Mucosa of gallbladder (tissue), 1 donor: ENCODE data around the gene CRLF2. TPM values are rescaled to one million over a fixed set of nuclear protein-coding genes. Genes with fewer than 3 reads are reported as not detected.
"Not testable (repeated sequence)": the region's sequence is repeated elsewhere in the genome, so short reads cannot be mapped to it uniquely, and the experiment has no call there.

ENCODE experiments used
- DNase-seq: peaks from one replicate; pipeline ENCODE4 v3.0.0-alpha.2; 2020; ENCODE audit warnings: low spot score
- total RNA-seq: library from RNA; stranded (reverse); gene quantifications from one replicate; pipeline ENCODE4 v1.2.1, GENCODE V29; 2021
- donor health status: DM: no; HTN: no; CAD: no.

CRLF2 gene
- total RNA-seq, 1 donor from 2014 or later: 2.3 TPM

DNA sequence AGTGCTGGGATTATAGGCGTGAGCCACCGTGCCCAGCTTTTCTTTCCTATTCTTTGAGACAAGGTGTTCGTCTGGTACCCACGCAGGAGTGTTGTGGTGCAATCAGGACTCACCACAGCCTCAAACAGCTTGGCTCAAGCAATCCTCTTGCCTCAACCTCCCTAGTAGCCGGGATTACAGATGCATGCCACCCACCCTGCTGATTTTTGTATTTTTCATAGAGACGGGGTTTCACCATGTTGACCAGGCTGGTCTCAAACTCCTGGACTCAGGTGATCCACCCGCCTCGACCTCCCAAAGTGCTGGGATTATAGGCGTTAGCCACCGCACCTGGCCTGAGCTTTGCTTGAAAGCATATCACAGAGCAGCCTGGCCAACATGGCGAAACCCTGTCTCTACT is 1.5 kb upstream of the CRLF2 start:
- no peak for DNase-seq

DNA sequence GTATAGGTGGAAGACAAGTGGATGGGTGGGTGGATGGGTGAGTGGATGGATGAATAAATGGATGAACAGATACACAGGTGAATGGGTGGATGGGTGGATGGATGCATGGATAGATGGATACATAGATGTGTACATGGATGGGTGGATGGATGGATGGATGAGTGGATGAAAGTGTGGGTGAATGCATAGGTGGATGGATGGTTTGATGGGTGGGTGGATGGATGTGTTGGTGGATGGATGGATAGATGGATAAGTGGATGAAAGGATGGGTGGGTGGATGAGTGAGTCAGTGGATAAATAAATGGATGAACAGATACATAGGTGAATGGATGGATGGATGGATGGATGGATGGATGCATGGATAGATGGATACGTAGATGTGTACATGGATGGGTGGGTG is 1.6 kb downstream of the CRLF2 start:
- DNase-seq: no peak

DNA sequence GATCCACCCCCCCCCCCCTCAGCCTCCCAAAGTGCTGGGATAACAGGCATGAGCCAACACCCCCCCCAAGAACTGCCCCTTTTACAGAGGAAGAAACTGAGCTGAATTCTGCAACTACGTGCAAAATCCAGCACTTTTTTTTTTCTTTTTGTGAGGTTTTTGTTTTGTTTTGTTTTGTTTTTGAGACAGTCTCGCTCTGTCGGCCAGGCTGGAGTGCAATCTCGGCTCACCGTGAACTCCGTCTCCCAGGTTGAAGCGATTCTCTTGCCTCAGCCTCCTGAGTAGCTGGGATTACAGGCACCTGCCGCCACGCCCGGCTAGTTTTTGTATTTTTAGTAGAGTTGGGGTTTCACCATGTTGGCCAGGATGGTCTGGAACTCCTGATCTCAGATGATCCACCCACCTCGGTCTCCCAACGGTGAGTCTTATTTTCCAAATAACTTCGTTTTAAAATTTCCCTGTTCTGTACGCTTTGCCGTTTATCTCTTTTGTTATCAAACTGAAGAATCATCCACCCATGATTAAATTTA is 4.9 kb downstream of the CRLF2 start:
- DNase-seq: no peak

DNA sequence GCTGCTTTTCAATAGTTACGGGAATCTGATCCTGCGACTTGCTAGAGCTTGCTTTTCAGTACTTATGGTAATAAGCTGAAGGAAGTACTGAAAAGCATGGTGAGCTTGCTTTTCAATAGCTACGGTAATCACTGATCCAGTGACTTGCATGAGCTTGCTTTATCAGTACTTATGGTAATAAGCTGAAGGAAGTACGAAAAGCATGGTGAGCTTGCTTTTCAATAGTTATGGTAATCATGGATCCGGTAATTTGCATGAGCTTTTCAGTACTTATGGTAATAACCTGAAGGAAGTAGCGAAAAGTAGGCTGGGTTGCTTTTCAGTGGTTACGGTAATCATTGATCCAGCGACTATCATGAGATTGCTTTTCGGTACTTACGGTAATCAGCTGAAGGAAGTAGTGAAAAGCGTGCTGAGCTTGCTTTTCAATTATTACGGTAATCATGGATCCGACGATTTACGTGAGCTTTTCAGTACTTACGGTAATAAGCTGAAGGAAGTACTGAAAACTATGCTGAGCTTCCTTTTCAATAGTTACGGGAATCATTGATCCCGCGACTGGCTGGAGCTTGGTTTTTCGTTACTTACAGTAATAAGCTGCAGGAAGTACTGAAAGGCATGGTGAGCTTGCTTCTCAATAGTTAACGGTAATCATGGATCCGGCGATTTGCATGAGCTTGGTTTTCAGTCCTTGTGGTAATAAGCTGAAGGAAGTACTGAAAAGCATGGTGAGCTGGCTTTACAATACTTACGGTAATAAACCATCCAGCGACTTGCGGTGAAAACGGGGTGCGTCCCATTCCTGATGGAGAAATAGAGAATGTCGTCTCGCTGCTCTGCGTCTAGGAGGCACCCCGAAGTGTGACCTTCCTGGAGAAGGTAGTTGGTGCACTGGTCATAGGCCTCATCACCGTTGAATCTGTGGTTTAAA is 6.5 kb downstream of the CRLF2 start:
- peak; percentile 71 for DNase-seq

DNA sequence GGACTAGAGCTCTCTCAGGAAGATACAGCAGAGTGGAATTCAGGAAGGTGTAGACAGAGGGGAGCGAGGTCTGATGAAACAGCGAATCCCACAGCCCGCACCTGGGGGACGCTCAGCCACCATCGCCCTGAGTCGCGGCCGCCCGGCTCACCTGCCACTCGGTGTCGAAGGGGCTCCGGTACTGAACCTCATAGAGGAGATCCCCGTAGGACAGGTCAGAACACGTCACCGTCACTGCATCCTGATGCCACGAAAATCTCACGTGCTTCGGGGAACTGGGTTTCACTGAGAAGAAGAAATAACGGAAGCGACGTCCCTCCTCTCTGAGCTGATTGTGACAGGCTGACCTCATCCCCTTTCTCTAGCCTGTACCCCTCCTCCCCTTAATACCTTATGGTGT is 10.2 kb downstream of the CRLF2 start:
- DNase-seq: no peak

DNA sequence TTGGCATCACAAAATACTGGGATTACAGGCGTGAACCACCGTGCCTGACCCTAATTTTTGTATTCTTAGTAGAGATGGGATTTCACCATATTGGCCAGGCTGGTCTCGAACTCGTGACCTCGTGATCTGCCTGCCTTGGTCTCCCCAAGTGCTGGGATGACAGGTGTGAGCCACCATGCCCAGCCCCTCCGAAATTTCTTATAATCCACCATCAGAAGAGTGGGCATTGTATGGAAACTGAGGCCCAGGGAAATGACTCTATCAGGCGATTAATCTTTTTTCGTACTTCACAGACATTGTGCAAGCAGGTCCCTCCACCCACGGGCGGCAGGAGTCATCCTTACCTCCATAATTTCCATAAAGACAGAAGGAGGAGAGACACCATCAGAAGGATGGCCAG is 16.0 kb downstream of the CRLF2 start:
- DNase-seq: peak; percentile 5

DNA sequence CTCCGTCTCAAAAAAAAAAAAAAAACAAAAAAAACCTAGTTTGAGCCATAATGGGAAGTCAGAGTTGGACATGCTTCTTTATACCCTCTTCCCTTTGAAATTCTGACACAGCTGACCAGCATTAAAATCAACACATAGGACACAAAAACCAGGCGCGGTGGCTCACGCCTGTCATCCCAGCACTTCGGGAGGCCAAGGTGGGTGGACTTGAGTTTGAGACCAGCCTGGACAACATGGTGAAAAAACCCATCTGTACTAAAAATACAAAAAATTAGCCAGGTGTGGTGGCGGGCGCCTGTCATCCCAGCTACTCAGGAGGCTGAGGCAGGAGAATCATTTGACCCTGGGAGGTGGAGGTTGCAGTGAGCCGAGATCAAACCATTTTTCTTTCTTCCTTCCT is 20.3 kb downstream of the CRLF2 start:
- DNase-seq: not testable (repeated sequence)

DNA sequence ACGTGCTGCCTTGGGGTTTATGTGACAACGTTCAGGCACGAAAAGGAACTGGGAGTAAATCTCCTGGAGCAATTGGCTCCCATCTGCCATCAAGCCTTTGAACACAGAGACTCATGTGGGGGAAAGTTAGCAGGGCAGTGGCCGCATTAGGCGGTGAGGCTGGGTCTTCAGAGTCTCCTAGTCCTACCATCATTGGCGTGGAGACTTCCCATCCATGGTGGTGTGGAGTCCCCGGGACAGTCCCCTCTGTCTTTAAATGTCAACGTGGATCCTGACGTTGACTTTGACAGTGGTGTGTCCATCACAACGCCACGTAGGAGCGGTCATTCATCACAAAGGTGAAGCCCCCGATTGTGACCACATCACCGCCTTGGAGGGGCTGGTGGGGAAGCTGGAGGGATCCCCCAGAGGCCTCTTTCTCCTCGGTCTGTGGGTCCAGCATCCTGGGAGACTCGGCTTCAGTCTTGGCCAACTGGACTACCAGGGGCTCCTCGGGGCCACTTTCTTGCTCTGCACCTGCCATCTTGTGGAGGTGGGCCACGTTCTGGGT is 21.8 kb downstream of the CRLF2 start:
- DNase-seq: no peak

DNA sequence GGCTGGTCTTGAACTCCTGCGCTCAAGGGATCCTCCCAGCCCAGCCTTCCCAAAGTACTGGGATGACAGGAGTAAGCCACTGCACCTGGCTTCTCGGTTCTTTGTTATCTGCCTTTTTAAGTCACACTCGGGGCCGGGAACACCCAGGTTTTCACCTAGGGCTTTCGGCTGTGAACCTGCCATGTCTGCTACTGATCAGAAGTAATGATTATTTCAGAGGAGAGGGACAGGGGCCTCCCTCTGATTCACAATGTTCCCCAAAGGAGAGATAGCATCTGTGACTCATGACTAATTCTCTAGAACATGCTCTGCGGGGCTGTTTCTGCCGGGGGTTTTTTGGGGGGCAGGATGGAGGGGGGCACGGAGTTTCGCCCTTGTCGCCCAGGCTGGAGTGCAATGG is 26.9 kb downstream of the CRLF2 start:
- peak; percentile 1 for DNase-seq

DNA sequence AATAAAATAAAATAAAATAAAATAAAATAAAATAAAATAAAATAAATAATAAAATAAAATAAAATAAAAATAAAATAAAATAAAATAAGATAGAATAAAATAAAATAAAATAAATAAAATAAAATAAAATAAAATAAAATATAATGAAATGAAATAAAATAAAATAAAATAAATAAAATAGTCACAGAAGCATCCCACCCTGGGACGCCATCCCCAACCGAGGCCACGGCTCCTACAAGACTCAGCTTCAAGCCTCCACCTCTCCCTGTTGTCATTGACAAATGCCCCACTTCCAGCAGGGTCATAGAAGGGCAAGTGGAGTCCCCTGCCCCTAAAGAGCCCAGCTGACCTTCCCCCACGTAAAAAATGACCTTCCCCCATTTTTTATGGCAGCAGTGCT is 30.2 kb downstream of the CRLF2 start:
- DNase-seq: peak; percentile 5

DNA sequence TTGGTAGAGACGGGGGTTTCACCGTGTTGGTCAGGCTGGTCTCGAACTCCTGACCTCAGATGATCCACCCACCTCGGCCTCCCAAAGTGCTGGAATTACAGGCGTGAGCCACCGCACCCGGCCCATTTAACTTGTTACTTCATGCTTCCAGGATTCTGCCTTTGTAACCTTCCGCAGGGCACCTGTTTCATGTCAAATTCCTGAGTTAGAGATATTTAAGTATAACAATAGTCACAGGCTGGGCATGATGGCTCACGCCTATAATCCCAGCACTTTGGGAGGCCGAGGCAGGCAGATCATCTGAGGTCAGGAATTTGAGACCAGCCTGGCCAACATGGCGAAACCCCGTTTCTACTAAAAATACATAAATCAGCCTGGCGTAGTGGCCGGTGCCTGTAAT is 30.8 kb downstream of the CRLF2 start:
- peak; percentile 2 for DNase-seq

DNA sequence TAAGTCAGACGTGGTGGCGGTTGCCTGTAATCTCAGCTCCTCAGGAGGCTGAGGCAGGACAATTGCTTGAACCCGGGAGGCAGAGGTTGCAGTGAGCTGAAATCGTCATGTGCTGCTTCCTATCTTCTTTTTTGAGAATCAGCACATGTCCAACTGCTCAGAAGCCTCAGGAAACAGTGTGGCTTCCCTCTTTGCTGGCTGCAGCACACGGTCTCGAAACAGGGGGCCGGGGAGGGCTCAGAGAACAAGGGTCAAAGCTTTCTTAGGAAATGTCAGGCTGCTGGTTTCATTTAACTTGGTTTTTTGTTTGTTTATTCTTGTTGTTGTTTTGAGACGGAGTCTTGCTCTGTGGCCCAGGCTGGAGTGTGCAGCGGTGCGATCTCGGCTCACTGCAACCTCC is 31.3 kb downstream of the CRLF2 start:
- peak; percentile 5 for DNase-seq

DNA sequence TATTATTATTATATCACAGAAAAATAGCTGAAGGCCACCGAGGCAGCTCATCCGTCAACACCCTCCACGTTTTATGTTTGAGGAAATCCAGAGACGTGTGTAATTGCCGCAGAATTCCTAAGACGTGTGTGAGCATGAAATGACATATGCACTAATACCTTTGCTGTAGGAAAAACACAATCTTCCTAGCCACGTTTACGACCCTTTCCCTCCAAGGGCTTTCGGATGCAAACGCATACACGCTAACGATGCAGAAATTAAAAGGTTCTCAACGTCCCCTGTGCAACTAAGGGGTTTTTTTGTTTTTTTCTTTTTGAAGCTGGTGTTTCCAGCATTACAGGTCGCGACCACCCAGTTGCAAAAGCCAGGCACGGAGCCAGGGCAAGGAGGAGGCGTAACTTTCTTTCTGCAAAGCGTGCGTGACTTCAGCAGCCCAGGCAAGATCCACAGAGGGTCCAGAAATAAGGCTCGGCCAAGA is 33.8 kb downstream of the CRLF2 start:
- DNase-seq: peak; percentile 7

DNA sequence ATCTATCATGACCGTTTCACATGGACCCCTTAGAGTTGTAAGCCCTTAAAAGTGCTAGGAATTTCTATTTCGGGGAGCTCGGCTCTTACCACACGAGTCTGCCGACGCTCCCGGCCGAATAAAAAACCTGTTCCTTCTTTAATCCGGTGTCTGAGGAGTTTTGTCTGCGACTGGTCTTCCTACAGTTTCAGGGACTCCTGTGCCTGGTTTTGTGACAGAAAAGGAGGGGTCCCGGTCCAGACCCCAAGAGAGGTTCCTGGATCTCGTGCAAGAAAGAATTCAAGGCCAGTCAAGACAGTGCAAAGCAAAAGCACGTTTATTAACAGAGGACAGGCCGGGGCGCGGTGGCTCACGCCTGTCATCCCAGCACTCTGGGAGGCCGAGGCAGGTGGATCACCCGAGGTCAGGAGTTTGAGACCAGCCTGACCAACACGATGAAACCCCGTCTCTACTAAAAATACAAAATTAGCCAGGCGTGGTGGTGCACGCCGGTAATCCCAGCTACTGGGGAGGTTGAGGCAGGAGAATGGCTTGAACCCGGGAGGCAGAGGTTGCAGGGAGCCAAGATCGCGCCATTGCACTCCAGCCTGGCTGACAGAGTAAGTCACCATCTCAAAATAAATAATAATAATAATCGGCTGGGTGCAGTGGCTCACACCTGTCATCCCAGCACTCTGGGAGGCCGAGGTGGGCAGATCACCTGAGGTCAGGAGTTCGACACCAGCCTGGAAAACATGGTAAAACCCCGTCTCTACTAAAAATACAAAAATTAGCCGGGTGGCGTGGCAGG is 35.7 kb downstream of the CRLF2 start:
- peak; percentile 7 for DNase-seq

DNA sequence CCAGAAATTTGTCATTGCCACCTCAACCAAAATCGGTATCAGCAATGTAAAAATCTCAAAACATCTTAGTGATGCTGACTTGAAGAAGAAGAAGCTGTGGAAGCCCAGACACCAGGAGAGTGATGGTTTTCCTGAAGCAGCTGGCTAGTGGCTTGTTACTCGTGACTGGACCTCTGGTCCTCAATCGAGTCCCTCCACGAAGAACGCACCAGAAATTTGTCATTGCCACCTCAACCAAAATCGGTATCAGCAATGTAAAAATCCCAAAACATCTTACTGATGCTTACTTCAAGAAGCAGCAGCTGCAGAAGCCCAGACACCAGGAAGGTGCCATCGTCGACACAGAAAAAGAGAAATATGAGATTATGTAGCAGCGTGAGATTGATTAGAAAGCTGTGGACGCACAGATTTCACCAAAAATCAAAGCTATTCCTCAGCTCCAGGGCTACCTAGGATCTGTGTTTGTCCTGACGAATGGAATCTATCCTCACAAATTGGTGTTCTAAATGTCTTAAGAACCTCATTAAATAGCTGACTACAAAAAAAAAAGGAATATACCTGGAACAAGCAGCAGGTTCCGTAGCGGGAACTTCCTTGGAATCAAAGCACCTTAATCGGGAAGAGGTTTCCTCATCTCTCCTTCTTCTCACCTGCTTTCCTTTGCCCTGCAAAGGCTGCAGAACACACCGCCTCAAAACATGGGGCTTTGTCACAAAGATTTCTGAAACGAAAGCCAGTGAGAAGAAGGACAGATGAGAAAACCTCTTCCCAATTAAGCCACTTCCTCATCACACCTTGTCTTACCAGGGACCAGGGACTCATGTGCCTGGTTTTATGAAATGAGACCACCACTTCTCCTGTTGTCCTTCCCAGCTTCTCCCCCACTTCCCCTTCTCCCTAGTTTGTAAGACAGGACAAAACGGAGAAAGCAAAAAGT is 37.6 kb downstream of the CRLF2 start:
- DNase-seq: not testable (repeated sequence)

DNA sequence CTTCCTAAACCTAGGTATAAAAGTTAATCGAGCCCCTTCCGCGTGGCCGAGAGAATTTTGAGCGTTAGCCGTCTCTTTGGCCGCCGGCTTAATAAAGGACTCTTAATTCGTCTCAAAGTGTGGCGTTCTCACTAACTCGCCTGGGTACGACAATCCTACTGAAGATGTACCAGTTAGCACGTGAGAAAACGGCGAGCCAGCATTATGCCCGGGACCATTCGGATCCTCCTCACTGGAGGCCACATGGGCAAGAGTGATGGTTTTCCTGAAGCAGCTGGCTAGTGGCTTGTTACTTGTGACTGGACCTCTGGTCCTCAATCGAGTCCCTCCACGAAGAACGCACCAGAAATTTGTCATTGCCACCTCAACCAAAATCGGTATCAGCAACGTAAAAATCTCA is 39.0 kb downstream of the CRLF2 start:
- DNase-seq: not testable (repeated sequence)

DNA sequence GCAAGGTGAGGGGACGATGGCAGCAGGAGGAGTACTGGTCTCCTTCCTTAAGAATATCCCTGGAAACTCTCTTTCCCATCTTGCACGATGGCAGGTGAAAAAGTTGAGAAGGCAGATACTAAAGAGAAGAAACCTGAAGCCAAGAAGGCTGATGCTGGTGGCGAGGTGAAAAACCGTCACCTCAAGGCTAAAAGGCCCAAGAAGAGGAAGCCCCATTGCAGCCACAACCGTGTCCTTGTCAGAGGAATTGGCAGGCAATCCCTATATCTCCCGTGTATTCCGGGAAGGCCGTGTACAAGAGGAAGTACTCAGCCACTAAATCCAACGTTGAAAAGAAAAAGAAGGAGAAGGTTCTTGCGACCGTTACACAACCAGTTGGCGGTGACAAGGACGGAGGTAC is 40.0 kb downstream of the CRLF2 start:
- no peak for DNase-seq

DNA sequence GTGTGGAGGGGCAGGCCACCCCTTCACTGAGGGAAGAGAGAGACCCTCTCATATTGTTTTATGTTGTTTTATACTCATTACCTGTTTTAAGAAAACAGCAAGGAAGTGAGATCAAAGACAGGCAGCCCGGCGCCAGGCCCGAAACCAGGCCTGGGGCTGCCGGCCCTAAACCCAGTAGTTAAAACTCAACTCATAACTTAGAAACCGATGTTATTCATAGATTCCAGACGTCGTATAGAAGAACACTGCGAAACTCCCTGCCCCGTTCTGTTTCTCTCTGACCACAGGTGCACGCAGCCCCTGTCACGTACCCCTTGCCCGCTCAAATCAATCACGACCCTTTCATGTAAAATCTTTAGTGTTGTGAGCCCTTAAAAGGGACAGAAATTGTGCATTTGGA is 40.5 kb downstream of the CRLF2 start:
- not testable (repeated sequence) for DNase-seq

DNA sequence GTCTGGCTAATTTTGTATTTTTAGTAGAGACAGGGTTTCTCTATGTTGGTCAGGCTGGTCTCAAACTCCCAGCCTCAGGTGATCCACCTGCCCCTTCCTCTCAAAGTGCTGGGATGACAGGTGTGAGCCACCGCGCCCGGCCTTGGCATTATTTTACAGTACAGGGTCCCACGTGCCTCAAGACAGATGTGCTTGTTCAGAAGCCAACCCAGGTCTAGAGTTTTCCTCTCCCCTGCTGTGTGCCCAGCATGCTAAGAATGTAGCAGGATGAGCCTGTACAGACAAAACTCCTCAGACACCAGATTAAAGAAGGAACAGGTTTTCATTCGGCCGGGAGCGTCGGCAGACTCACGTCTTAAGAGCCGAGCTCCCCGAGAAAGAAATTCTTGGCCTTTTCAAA is 42.2 kb downstream of the CRLF2 start:
- DNase-seq: no peak

DNA sequence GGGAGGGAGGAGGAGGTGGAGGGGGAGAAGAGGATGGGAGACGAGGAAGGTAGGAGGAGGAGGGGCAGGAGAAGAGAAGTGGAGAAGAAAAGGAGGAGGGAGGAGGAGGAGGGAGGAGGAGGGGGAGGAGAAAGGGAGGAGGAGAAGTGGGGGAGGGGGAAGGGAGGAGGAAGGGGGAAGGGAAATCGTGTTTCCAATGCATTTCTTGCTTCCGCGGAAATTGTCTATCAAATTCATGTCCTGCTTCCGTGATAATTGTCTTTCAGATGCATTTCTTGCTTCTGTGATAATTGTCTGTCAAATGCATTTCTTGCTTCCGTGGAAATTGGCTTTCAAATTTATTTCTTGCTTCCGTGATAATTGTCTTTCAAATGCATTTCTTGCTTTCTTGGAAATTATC is 43.3 kb downstream of the CRLF2 start:
- no peak for DNase-seq

DNA sequence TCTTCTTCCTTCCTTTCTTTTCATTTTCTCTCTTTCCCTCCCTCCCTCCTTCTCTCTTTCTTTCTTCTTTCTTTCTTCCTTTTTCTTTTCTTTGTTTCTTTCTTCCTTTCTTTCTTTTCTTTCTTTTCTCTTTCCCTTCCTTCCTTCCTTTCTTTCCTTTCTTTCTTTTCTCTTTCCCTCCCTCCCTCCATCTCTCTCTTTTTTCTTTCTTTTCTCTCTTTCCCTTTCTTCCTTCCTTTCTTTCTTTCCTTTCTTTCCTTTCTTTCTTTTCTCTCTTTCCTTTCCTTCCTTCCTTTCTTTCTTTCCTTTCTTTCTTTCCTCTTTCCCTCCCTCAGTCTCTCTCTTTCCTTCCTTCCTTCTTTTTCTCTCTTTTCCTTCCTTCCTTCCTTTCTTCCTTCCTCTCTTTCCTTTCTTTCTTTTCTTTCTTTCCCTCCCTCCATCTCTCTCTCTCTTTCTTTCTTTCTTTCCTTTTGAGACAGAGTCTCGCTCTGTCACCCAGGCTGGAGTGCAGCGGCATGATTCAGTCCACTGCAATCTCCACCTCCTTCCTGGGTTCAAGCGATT is 44.4 kb downstream of the CRLF2 start:
- no peak for DNase-seq
